Hepatocyte (in vitro differentiated cells): ENCODE data around the gene TAF4.

Source experiments
- EZH2 ChIP-seq: fragments of 200-600 bp; sonication (generic); IDR thresholded peaks from 2 replicates; pipeline ENCODE4 v1.6.1; 2016; ENCODE audit warnings: antibody characterized with exemption, mild to moderate bottlenecking, borderline replicate concordance
- EZH2phosphoT487 ChIP-seq: fragments of 200-600 bp; sonication (generic); IDR thresholded peaks from one replicate; pipeline ENCODE4 v1.6.1; 2018; ENCODE audit warnings: antibody characterized with exemption, mild to moderate bottlenecking, low read depth, moderate library complexity; ENCODE audit not compliant: unreplicated experiment, severe bottlenecking
- TF ChIP-seq, protein P1 (sequence below): fragments of 200-600 bp; sonication (generic); IDR thresholded peaks from 2 replicates; pipeline ENCODE4 v1.5.1; 2016; ENCODE audit warnings: antibody characterized with exemption, mild to moderate bottlenecking; ENCODE audit not compliant: poor library complexity

GRCh38 chr20:61949363-61949713 is 116.3 kb downstream of the TAF4 start:
- TF ChIP-seq, protein P1, sequence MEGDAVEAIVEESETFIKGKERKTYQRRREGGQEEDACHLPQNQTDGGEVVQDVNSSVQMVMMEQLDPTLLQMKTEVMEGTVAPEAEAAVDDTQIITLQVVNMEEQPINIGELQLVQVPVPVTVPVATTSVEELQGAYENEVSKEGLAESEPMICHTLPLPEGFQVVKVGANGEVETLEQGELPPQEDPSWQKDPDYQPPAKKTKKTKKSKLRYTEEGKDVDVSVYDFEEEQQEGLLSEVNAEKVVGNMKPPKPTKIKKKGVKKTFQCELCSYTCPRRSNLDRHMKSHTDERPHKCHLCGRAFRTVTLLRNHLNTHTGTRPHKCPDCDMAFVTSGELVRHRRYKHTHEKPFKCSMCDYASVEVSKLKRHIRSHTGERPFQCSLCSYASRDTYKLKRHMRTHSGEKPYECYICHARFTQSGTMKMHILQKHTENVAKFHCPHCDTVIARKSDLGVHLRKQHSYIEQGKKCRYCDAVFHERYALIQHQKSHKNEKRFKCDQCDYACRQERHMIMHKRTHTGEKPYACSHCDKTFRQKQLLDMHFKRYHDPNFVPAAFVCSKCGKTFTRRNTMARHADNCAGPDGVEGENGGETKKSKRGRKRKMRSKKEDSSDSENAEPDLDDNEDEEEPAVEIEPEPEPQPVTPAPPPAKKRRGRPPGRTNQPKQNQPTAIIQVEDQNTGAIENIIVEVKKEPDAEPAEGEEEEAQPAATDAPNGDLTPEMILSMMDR, result no peak
- TF ChIP-seq EZH2, result no peak
- TF ChIP-seq EZH2phosphoT487, result no peak
